ENCODE data around the gene DNAJC22. TPM values are rescaled to one million over a fixed set of nuclear protein-coding genes. Genes with fewer than 3 reads are reported as not detected.

DNAJC22 gene
- polyA plus RNA-seq, 1 of the 3 experiments (the other 2 are of a cell fraction) = 4.5 TPM

GRCh38 chr12:49369411-49370145 lies 22.9 kb downstream of the DNAJC22 start:
- peaks cover 0 to 33% of the 10 kb centered on the region in 2 experiments for H3K36me3 ChIP-seq (replicated peaks in 1 of 2; ENCODE audit: control insufficient read depth in 1 of 2, insufficient read depth in 2 of 2, low read length in 1 of 2)
- peaks cover 19% of the 10 kb centered on the region for H3F3A ChIP-seq (replicated peaks; ENCODE audit: insufficient read depth)
- H3K9me3 ChIP-seq = no peaks in the 10 kb centered on the region
- WGBS (ENCODE audit: low lambda C conversion rate) = 66% methylated on average over 6 of the region's 6 CpGs
- H3K9ac ChIP-seq = peak overlapping the region; percentile 98; the same call in 1 of the 2 replicates
- ChIA-PET CTCF (interaction anchor here (0.5 to 16.8 kb wide), 9 partner anchors 8 to 147 kb away, joined by 3 to 617 read pairs (median 4); no protein-coding TSS in a partner anchor), POLR2A (no interaction called here)
- peaks cover 3 to 6% of the 10 kb centered on the region in 2 experiments; a peak in 3 of 4 replicates for H3K4me1 ChIP-seq (ENCODE audit: control insufficient read depth in 1 of 2, insufficient read depth in 2 of 2, low read depth in 1 of 2, low read length in 1 of 2)
- peak; percentile 44 for DNase-seq
- peak overlapping the region in 1 of 2 experiments; percentile 42; a peak in 3 of 4 replicates for H3K27ac ChIP-seq (ENCODE audit: low read depth in 2 of 2, low read length in 1 of 2)
- peaks cover 77% of the 10 kb centered on the region for H3K79me2 ChIP-seq (ENCODE audit: insufficient read depth)
- no peaks in the 10 kb centered on the region for H3K9me2 ChIP-seq
- TF ChIP-seq ELF1 (IDR thresholded peaks at IDR 0.05) = no peak
- no peak for TF ChIP-seq JUND (IDR thresholded peaks at IDR 0.05)
- no peak for TF ChIP-seq ZBTB33 (IDR thresholded peaks at IDR 0.05; ENCODE audit: borderline replicate concordance, low read depth)
- TF ChIP-seq GABPA (IDR thresholded peaks at IDR 0.05; ENCODE audit: low read depth) = no peak
- TF ChIP-seq FOSL2 (IDR thresholded peaks at IDR 0.05; ENCODE audit: borderline replicate concordance, low read depth) = no peak
- TF ChIP-seq CTCF (IDR thresholded peaks at IDR 0.05) = peak; percentile 48
- TF ChIP-seq, protein P1, sequence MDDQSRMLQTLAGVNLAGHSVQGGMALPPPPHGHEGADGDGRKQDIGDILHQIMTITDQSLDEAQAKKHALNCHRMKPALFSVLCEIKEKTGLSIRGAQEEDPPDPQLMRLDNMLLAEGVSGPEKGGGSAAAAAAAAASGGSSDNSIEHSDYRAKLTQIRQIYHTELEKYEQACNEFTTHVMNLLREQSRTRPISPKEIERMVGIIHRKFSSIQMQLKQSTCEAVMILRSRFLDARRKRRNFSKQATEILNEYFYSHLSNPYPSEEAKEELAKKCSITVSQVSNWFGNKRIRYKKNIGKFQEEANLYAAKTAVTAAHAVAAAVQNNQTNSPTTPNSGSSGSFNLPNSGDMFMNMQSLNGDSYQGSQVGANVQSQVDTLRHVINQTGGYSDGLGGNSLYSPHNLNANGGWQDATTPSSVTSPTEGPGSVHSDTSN (IDR thresholded peaks at IDR 0.05) = 0 out of 2 replicates have a peak, but pooled peaks have one; percentile 1
- TF ChIP-seq CHD2 (IDR thresholded peaks at IDR 0.05; ENCODE audit: low read length, partially characterized antibody) = no peak
- TF ChIP-seq FOXM1 (IDR thresholded peaks at IDR 0.05; ENCODE audit: low read depth) = no peak
- peak; percentile 29; the same call in 1 of the 2 replicates for TF ChIP-seq SIN3A (IDR thresholded peaks at IDR 0.05; ENCODE audit: borderline replicate concordance, low read depth, low read length)
- no peak for TF ChIP-seq MAX (IDR thresholded peaks at IDR 0.05; ENCODE audit: low read depth)
- no peak for TF ChIP-seq USF2 (IDR thresholded peaks at IDR 0.05; ENCODE audit: borderline replicate concordance, low read depth, low read length)
- peak; percentile 14; the same call in 1 of the 2 replicates for TF ChIP-seq RAD21 (IDR thresholded peaks at IDR 0.05; ENCODE audit: low read length)
- TF ChIP-seq RCOR1 (IDR thresholded peaks at IDR 0.05; ENCODE audit: low read length) = no peak
- no peak for TF ChIP-seq TCF12 (IDR thresholded peaks at IDR 0.05)
- peak overlapping the region; percentile 79 to 91; a peak in 3 of 4 replicates for H3K4me3 ChIP-seq (ENCODE audit: low read depth in 2 of 2, low read length in 1 of 2)
- peak overlapping the region; percentile 82 for H3K4me2 ChIP-seq
- no peak overlapping the region for H2AFZ ChIP-seq (ENCODE audit: low read depth)
- no peaks in the 10 kb centered on the region for H3K27me3 ChIP-seq (ENCODE audit: insufficient read depth)
- peaks cover 55% of the 10 kb centered on the region for H4K20me1 ChIP-seq (ENCODE audit: insufficient read depth)

Measured in SK-N-SH (cell line).